ENCODE measurements around the gene DIP2C.
A peak's percentile ranks its signal among the peaks of the same experiment; 100 is the strongest.
"Not testable (repeated sequence)": the region's sequence is repeated elsewhere in the genome, so short reads cannot be mapped to it uniquely, and the experiment has no call there.

Gene DIP2C

DNA sequence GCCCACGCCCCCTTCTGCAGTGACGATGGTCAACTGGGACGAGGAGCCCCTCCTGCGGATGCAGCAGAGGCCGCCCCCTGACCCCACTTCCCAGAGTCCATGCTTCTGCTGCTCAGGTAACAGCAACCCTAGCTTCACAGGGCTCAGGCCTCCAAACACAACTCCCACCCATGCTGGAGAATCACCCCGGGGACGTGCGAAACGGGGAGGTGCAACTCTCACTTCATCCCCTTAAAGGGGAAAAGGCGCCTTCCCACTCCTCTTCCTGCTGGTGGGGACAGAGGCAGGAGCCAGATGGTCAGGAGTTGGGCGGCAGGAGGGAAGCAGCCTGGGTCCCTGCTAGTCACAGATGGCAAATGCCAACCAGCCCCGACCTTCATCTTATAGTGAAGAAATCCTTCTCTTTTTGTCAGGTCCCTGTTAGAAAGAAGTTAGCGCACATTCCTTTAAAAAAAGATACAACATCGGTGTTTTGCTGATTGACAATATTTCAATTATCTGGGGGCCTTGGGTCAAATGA is 155.4 kb downstream of the DIP2C start:
- no peak for DNase-seq (ENCODE audit: low read depth in 2 of 2)

DNA sequence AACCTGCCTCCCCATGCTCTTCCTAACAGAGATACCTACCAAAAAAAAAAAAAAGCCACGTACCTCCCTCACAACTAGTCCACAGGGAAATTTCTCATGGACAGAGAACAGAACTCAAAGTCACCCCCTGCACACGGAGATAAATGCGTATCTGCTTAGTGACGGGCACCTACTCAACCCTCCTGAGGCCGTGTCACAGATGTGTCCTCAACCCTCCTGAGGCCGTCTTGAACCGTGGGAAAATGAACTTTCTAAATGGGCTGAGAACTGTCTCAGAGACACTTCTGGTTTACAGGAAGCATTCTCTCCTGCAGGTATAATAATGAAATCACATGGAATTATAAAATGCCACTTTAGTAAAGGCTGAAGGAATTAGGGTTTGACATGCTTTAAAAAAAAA is 155.9 kb downstream of the DIP2C start:
- DNase-seq (ENCODE audit: low read depth in 2 of 2): no peak

DNA sequence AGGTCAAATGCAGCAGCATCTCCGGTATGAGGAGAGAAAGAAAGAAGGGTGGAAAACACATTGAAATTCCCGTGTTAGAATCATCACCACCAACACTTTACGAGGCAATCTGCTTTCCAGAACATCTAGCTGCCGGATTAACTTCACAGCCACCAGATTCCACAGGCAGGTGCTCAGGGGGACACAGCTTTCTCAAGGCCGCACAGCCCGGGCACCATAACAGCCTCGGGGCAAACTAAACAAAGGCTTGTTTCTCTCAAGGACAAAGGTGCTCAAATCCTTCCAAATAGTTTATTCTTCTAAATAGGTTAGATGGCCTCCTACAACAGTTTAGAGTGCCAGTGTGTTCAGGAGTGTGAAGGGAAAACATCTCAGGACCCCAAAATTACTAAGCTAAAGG is 156.3 kb downstream of the DIP2C start:
- DNase-seq (ENCODE audit: low read depth in 2 of 2): no peak

DNA sequence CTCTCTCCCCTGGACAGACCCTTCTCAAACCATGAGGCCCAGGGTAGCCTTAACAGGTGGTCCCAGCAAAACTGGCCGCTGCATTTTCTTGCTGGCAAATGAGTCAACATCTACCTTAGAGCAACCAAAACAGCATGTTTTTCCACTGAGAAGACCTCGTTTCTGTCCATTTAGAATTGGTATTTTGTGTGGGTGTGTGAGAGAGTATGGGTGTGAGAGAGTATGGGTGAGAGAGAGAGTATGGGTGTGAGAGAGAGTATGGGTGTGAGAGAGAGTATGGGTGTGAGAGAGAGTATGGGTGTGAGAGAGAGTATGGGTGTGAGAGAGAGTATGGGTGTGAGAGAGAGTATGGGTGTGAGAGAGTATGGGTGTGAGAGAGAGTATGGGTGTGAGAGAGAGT is 157.1 kb downstream of the DIP2C start:
- DNase-seq (ENCODE audit: low read depth in 2 of 2): not testable (repeated sequence)

DNA sequence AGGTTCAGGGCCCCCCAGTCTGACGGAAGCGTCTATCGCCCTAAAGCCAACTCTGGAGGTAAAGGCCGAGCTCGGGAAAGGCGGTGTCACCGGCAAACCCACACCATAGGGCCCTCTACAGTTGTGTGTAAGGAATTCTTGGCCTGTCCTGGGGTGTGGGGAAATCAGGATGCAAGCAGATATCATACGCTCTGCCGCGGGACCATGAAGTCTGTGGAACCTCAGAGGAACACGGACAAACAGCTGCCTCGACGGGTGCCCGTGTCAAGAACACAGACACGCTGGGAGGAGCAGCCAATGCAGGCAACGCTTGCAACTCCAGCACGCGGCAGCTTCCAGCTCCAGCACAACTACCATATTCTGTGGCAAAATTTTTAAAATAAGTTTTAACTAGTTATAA is 157.9 kb downstream of the DIP2C start:
- DNase-seq (ENCODE audit: low read depth in 2 of 2): no peak

DNA sequence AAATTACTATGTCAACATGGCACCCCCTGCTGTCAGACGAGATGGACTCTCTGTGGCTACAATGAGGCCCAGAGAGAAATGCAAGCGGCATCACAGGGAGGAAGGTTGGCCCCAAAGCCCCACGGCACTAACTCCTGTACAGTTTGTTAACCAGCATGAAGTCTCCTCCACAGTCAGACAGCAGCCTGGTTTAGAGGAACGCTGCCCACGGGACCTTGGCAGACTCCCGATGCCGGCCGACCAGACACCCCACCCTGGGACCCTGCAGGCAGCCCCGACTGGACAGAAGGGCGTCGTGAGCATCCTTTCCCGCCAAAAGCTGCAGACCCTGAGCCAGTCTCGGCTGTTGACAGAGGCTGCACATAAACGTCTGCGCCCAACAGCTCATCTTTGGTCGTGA is 158.8 kb downstream of the DIP2C start:
- DNase-seq (ENCODE audit: low read depth in 2 of 2): no peak

DNA sequence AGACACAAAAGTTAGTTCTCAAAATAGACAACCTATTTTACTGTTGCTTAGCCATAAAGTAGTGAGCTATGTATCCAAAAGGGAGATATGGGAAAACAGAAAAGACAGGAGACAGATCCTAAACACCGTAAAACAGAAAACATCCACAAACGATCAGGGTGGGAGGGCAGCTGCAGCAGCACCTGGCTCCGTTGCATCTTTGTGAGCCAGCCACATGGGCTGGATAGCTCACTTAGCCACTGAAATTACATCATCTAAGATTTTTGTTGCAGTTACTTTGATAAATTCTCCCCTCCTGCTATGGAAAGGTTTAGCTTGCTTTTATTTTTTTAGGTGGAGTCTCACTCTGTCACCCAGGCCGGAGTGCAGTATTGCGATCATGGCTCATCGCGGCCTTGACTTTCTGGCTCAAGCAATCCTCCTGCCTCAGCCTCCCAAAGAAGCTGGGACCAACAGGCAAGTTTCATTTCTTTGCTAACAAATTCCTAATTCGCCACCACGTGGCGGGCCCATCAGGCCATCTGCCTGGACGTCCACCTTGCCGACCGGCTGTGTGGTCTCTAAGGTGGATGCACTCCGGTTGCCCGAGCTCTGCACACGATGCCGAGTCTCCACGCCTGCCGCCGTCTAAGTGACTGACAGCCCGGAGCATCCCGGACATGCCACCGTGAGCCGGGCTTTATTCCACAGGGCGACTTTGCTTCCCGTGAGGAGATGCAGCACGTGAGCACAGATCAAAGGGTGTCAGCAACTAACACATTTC is 159.8 kb downstream of the DIP2C start:
- DNase-seq (ENCODE audit: low read depth in 2 of 2): no peak

DNA sequence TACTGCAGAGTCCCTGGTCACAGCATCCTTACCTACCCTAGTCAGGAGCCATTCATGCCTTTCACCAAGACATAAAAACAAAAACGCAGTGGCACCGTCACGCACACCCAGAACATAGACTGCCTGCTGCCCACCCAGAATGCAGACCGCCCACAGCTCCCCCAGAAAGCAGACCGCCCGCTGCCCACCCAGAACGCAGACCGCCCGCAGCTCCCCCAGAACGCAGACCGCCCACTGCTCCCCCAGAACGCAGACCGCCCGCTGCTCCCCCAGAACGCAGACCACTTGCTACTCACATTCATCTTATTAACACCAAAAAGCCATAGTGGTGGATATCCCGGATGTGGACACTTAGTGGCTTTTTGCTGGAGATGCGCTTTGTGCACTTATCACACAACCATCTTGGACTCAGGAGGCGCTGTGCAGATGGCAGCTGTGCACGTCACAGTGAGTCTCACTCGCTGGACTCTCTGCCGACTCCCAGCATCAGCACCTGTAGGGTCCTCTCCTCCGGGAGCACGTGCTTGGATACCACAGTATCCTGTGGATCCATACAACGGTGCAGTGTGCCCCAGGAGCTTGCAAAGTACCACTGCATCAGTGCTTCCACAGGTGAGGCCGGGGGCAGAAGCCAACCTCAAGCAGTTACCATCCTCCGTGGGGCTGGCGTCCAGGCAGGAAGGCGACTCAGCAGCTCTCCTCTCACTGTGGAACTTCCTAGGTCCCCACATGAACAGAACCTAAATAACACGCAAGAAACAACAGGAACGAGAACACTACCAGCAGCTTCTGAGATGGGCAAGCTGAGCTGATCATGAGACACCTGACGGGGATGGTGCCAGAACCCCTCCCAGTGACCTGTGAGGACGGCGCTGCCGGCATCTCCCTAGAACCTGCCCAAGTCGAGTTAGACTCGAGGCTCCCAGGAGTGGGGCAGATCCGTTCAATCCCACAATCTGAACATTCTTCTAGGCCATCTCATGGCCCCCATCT is 161.0 kb downstream of the DIP2C start:
- no peak for DNase-seq (ENCODE audit: low read depth in 2 of 2)

DNA sequence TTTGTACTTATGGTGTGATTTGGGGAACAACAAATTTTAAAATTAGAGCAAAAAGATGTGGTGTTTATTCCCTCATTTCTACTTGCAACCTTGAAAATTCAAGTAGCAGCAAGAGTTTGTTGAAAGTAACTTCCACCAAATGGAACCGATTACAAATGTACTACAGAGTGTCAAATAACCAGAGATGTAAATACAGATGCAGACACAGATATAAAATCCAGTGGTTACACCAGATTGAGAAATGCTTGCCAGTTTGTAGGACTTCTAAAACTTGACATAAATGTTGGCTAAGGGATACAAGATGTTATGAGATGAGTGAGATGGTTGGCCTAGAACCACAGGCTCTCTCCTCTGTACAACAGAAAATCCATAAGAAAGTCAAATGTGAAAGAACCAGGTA is 162.1 kb downstream of the DIP2C start:
- peak; percentile 21 to 40 for DNase-seq (ENCODE audit: low read depth in 2 of 2)

DNA sequence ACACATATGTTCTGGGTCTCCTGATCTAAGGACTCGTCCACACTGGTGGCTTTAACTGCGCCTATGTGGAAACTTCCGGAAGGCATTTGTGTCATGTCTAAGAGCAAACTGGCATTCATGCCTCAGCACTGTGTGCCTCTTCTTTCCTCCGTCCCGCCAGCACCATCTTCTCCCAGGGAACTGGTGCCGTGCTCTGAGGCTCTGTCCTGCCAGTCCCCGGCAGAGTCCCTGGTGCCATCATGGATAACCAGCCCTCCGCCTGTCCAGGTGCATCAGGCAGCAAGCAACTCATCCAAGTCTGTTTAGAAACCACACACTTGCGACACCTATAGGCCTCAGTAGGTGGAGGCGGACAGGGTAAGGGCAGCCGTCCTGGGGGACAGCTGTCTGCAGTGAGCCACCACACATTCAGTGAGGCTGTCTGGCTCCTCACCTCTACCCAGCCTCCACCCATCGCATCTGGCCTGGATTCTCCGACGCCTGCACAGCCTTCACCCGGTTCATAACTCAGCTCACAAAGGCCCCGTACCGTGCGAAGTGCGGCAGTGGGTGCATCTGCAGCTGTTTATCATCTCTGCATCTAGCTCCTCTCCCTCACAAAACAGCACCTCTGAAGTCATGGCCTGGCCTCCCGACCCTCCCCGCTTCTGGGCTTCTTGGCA is 162.7 kb downstream of the DIP2C start:
- no peak for DNase-seq (ENCODE audit: low read depth in 2 of 2)

DNA sequence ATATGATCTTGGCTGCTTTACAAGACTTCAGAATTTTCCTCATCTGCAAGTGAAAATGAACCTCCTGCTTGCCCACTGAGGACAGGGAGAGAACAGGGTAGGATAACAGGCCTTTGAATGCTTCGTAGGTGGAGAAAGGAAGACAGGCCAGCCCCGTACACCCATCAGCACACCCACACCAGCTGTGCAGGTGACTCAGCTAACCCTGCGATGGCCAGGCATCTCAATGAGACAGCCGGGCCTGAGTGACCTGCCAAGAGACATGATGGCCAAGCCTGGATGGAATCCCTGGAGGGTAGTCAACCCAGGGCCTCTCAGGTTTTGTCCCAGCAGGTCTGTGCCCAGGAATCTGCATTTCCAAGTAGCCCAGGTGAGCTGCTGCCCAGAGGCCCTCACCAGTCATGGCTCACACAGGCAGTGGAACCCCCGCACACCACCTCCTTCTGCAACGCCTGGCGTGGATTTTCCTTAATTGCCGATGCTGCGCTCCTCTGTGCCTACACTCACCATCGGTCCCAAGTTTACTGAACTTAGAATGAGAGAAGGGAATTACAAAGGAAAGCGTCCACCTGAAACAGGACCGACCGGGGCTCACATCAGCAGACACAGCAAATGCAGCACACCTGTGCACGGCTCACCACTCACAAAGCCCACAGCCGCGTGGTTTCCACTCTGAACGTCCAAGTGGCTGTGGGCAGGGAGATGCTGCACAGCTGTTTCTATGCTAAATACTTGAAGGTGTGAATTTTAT is 163.7 kb downstream of the DIP2C start:
- no peak for DNase-seq (ENCODE audit: low read depth in 2 of 2)

DNA sequence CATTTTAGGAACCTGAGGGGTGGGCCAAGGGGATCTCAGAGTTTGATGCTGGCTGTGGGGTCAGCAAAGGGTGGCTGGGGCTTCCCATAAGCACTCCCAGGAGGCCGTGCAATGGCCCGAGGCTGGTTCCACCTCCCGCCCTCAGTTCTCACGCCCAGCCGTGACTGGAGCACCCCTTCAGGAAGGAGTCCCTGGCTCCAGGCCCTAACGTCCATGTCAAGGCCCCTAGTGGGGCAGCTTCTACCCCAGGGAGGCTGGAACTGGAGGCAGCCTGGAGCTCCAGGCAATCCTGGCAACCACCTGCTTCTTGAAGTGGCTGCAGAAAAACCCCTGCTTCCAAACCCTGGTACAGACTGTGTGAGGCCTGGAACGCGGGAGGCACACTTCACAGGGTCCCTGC is 165.5 kb downstream of the DIP2C start:
- no peak for DNase-seq (ENCODE audit: low read depth in 2 of 2)

DNA sequence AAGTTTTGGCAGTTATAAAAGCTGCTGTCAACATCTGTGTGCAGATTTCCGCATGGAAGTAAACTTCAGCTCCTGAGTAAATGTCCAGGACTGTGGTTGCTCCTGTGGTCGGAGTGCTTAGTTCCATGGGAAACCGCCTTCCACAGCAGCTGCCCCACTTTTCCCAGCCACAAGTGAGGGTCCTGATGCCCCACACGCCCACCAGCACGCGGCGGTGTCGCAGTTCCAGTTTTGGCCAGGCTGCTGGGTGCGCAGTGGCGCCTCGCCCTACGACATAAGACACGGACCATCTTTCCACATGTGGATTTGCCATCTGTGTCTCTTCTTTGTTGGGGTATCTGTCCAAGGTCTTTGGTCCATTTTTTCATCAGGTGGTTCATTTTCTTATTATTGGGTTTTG is 167.1 kb downstream of the DIP2C start:
- DNase-seq (ENCODE audit: low read depth in 2 of 2): no peak

DNA sequence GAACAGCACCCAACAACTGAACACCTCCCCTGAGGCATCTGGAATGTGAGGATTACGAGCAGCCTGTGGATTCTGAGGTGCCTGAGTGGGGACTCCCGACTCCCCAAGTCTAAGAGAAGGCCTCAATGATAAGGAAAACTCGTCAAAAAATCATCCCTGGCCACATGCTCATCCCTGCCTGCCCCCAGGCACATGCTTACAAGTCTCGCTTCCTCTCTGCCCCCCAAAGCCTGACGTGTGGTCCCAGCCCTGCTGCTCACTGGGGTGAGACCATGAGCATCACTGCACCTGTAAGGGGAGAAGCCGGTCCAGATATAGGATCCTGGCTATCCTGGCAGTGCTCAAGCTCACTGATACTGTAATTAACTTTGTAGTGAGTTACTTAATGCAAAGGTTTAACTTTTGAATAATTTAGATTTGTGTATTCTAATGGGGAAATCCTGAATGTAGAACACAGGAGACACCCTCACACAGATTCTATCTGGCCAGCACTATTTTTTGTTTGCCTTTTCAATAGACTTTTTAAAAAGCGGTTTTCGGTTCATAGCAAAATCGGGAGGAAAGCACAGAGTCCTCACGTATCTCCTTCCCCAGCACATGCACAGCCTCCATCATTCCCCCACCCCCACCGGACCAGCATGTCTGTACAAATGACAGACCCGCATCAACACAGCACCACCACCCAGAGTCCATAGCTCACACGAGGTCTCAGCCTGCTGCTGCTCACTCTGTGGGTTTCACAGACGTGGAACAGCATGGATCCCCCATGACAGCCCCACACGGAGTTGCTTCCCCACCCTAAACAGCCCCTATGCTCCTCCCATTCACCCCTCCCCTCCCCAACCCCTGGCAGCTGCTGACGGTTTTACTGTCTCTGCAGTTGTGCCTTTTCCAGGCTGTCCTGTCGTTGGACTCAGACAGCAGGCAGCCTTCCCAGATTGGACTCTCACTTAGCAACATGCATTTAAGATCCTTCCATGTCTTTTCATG is 167.9 kb downstream of the DIP2C start:
- DNase-seq (ENCODE audit: low read depth in 2 of 2): no peak

DNA sequence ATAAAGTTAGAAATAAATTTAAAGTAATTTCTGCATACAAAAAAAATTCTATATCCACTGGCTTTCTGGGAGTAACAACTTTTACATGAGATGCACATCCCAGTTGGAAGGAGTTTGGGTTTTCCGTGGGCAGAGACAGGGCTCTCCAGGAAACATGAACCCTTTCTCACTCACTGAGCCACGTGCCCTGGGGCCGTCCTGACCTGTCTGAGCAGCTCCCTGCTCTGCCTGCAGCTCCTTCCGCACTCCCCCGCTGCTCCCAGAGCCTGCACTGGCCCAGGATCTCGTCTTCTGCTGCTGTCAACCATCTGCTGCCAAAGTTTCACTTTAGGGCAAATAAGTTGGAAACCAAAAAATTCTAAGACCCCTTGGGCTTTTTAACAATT is 169.1 kb downstream of the DIP2C start:
- DNase-seq (ENCODE audit: low read depth in 2 of 2): no peak

DNA sequence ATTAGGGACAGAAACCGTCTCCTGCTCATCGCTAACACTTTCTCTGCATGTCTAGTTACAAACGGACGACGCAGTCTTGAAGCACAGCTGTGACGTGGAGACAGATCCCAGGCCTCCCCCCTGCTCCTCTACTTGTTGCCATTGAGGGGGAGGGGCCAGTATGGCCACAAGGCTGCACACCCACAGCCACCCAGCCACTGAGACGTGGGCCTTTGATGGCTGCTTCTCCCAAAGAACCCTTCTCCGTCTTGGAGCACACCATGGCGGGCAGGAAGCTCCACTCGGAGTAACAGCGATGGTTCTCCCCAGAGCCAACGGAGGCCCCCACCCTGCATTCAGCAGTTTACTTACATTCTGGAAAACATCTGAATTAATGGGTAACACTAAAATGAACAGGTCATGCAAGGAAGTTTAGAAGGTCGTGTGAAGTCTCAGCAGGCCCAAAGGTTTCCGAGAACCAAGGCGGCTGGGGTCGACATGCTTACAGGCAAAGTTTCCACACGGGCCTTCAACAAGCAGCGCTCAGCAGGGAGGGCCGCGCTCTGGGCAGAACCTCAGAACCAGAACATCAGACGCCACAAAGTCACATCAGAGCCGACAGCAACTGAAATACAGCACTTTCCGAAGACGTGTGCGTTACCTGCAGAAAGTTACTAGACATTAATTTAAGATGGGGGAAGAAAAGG is 169.6 kb downstream of the DIP2C start:
- DNase-seq (ENCODE audit: low read depth in 2 of 2): no peak

DNA sequence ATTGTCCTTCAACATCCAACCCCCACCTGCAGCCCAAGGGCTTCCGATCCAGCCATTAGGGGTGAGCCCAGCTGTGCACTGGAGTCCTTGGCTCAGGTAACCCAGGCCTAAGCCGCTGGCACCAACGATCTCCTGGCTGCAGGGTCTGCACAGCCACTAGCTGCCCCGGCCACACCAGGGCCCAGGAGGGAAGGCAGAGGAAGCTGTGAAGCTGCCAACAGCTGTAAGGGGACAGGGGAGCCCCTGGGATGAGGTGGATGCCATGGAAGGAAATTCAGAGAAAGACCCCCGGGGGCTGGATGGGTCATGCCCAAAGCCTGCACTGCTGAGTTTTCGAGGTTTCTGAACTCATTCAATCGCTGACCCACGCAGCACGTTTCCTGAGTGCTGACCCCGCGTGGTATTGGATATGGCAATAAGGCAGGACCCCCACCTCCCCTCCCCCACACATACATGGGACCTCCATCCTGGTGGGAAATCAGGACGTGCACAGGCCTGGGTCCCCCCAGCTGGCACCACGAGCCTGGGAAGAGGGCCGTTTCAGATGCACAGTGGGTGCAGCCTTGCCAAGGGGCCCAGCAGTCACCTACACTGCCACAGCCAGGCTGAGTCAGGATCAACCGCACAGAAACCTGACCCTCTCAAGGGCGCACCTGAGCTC is 170.3 kb downstream of the DIP2C start:
- no peak for DNase-seq (ENCODE audit: low read depth in 2 of 2)

DNA sequence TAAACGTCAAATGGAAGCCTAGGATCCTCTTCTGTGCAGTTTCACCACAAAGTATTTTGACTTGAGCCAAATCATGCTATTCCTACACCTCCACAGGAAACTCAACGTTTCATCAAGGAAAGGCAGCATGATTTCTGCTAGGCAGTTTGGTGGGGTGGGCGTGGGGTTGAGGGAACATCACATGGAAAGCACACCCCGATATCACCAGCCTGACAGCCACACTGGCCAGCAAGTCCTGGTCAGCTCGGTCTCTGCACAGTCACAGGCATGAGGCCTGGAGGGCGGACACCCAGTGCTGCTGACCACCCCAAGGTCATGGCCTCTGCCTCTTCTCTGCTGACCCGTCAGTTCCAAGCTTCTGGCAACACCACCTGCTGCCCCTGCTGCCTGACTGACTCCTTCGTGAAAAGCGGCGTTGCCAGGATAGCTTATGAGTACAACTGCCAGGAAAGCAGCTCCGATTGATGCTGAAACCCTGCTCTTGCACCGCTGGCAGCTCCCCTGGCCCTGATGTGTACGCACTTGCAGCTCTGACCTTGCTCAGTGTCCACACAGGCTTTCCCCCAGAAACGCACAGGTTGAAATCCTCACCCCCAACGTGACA is 171.5 kb downstream of the DIP2C start:
- DNase-seq (ENCODE audit: low read depth in 2 of 2): no peak
